HFF-Myc (cell line): Measurements from ENCODE around the gene RBP3.

Experiments used
- DNase-seq: peaks from one replicate; pipeline ENCODE4 v3.0.0-alpha.2; 2011; ENCODE audit warnings: low read depth; ENCODE audit errors: extremely low read depth
- H3K4me3 ChIP-seq: replicated peaks from 2 replicates; pipeline ENCODE4 v1.5.1; 2011; ENCODE audit warnings: low read depth, mild to moderate bottlenecking, control low read depth, low read length
- TF ChIP-seq, protein P1 (sequence below): IDR thresholded peaks from 2 replicates; pipeline ENCODE4 v1.5.1; 2012; ENCODE audit warnings: mild to moderate bottlenecking, low read depth, low read length, control low read depth; ENCODE audit errors: missing control alignments

The RBP3 gene

DNA sequence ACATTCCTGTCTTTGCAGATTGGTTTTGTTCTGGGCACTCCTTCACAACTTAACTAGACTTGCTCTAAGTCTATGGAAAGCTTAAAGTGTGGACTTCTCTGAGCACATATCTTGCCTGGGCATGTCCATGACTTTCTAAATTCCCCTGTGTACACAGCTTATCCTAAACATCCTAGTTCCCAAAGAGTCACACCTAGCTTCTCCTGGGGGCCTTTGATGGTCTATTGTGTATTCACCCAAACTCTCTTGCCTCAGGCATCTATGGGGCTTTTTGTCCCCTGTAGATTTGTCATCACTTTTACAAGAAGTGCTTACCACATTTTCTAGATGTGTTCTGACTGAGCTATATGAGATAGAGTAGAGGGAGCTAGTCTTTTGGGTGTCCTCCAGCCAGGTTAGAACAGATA lies 48.2 kb downstream of the RBP3 start:
- no peak overlapping the region for H3K4me3 ChIP-seq
- DNase-seq, result no peak
- TF ChIP-seq, protein P1, sequence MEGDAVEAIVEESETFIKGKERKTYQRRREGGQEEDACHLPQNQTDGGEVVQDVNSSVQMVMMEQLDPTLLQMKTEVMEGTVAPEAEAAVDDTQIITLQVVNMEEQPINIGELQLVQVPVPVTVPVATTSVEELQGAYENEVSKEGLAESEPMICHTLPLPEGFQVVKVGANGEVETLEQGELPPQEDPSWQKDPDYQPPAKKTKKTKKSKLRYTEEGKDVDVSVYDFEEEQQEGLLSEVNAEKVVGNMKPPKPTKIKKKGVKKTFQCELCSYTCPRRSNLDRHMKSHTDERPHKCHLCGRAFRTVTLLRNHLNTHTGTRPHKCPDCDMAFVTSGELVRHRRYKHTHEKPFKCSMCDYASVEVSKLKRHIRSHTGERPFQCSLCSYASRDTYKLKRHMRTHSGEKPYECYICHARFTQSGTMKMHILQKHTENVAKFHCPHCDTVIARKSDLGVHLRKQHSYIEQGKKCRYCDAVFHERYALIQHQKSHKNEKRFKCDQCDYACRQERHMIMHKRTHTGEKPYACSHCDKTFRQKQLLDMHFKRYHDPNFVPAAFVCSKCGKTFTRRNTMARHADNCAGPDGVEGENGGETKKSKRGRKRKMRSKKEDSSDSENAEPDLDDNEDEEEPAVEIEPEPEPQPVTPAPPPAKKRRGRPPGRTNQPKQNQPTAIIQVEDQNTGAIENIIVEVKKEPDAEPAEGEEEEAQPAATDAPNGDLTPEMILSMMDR, result no peak

DNA sequence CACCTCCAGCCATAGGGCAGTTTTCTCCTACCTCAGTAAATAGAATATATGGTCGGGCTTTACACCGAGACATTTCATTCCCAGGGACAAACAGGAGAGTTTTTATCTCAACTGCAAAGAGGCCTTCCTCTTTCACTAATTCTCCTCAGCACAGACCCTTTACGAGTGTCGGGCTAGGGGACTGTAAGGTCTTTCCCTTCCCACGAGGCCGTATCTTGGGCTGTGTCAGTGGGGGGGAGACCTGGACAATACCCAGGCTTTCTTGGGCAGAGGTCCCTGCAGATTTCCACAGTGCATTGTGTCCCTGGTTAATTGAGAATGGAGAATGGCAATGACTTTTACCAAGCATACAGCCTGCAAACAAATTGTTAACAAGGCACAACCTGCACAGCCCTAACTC lies 49.1 kb downstream of the RBP3 start:
- TF ChIP-seq, protein P1, result no peak

DNA sequence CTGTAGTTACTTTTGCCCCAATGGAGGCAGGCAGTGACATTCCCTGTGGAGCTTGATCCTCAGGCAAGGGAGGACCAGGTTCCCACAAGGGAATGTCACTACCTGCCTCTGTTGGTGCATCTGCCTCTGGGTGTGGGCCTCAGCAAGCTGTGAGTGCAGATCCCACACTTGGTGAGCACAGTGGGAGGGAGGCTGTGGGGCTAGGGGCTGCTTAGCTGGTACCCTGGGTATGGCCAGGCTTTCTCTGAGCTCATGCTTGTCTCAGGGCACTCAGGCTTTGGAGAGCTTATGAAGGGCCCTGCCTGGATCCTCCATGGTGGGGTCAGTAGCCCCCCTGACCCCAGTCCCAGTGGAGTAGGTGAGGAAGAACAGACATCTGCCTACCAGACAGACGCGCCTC lies 52.1 kb downstream of the RBP3 start:
- DNase-seq, result no peak
- TF ChIP-seq, protein P1, result no peak
- no peak overlapping the region for H3K4me3 ChIP-seq

More for the DNA sequence above, 49.1 kb downstream of the RBP3 start:
- no peak for DNase-seq
- no peak overlapping the region for H3K4me3 ChIP-seq

DNA sequence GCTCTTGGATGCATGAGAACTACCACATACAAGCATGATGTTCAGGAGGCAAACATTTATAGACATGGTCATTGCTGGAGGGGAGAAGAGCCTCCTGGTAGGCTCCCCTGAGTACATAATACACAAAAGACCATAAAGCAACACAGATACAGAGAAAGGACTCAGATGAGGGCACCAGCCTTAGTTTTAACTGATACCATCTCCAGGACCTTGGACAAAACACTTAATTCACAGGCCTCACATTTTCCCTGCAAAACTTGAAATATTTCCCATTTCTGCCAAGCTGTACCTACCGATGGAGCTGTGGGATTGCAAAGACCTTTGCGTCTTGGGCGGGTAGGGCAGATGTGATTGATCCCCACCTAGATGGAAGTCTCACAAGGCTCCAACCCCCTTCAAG lies 52.6 kb downstream of the RBP3 start:
- no peak for DNase-seq
- TF ChIP-seq, protein P1, result no peak
- H3K4me3 ChIP-seq, result no peak overlapping the region

DNA sequence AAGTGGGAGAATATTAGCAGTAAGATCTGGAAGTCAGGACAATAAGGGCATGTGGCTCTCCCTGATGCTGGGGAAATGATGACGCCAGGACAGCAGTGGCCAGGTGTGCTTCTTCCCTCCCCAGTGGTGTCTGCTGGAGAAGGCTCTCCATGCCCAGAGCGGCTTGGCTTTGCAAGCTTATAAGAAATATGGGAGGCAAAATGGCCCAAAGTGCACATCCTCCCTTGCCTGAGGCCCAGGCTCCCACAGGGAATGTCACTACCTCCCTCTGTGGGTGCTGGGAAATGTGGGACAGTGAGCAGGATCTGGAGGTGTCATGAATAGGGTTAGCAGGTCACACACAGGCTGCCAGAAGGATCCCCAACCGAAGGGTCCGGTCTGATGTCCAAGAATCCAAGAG lies 53.0 kb downstream of the RBP3 start:
- H3K4me3 ChIP-seq, result no peak overlapping the region
- DNase-seq, result no peak
- TF ChIP-seq, protein P1, result no peak

DNA sequence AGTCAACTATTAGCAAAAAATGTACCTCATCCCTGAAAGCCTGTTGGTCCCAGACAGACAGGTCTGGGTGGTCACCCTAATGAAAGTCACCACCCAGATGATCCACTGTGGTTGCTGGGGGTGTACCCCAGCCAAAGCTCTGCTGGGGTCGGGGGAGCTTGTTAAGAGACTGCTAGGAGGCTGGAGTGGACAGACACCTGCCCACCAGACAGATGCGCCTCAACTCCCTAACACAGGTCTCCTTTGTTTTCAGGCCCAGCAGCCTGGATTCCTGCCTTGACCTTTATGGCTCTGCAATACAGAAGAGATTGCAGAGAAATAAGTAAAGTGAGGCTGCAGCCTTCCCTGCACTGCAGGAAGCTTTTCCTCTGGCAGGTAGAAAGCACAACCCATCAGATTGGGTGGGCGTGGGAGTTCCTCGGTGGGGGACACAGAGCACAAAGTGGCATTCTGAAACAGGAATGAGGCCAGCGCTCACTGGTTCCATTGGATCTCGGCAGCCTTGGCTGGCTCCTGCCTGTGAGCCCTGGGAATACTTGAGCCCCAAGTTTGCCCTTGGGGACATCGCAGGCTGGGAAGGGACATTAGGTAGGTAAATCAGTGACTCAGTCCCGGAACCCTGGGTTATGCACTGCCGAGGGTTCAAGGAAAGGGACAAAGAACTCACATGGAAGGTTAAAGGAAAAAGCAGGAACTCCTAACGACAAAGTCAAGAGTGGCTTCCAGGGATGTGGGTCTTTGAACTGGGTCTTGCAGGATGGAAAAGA lies 53.9 kb downstream of the RBP3 start:
- DNase-seq, result no peak
- no peak overlapping the region for H3K4me3 ChIP-seq
- TF ChIP-seq, protein P1, result no peak
